Glutamatergic neuron (in vitro differentiated cells): ENCODE measurements around the gene MECR. TPM values are rescaled to one million over a fixed set of nuclear protein-coding genes. Genes with fewer than 3 reads are reported as not detected.
A peak's percentile ranks its signal among the peaks of the same experiment; 100 is the strongest.

ENCODE experiments used
- DNase-seq: peaks from one replicate; pipeline ENCODE4 v3.0.0; 2022
- H3K27ac Mint-ChIP-seq: one replicate; pipeline ENCODE4 v1.8.0; 2020; ENCODE audit warnings: mild to moderate bottlenecking, mixed read lengths, inconsistent platforms; ENCODE audit not compliant: unreplicated experiment
- H3K27me3 Mint-ChIP-seq: one replicate; pipeline ENCODE4 v1.8.0; 2020; ENCODE audit warnings: mild to moderate bottlenecking, moderate library complexity, mixed read lengths, inconsistent platforms; ENCODE audit not compliant: unreplicated experiment
- H3K36me3 Mint-ChIP-seq: one replicate; pipeline ENCODE4 v1.8.0; 2020; ENCODE audit warnings: mild to moderate bottlenecking, mixed read lengths, inconsistent platforms; ENCODE audit not compliant: unreplicated experiment
- H3K4me1 Mint-ChIP-seq: one replicate; pipeline ENCODE4 v1.8.0; 2020; ENCODE audit warnings: mild to moderate bottlenecking, low read depth, mixed read lengths, inconsistent platforms; ENCODE audit not compliant: unreplicated experiment
- H3K4me3 Mint-ChIP-seq: one replicate; pipeline ENCODE4 v1.8.0; 2020; ENCODE audit warnings: mild to moderate bottlenecking, mixed read lengths, inconsistent platforms; ENCODE audit not compliant: unreplicated experiment
- H3K9me3 Mint-ChIP-seq: one replicate; pipeline ENCODE4 v1.8.0; 2020; ENCODE audit warnings: mild to moderate bottlenecking, moderate library complexity, mixed read lengths, inconsistent platforms; ENCODE audit not compliant: unreplicated experiment
- total RNA-seq: library from RNA; stranded (reverse); fragmentation: NEBNext Ultra II Directional; extraction: Animal tissue kit (Norgen Biotek cat#: 25700); gene quantifications from one replicate; pipeline ENCODE4 v1.2.1, GENCODE V29; 2021; ENCODE audit not compliant: unreplicated experiment
- TF ChIP-seq, protein P1 (sequence below): fragments of 200-600 bp; sonication (generic); IDR thresholded peaks from one replicate; pipeline ENCODE4 v1.5.0; 2021; ENCODE audit not compliant: partially characterized antibody, unreplicated experiment

MECR gene
- total RNA-seq, 1 donor from 2014 or later = 21.4 TPM

GRCh38 chr1:29275435-29275834 lies 44.7 kb upstream of the MECR start:
- H3K9me3 Mint-ChIP-seq = peaks cover 4% of the 10 kb centered on the region
- TF ChIP-seq, protein P1, sequence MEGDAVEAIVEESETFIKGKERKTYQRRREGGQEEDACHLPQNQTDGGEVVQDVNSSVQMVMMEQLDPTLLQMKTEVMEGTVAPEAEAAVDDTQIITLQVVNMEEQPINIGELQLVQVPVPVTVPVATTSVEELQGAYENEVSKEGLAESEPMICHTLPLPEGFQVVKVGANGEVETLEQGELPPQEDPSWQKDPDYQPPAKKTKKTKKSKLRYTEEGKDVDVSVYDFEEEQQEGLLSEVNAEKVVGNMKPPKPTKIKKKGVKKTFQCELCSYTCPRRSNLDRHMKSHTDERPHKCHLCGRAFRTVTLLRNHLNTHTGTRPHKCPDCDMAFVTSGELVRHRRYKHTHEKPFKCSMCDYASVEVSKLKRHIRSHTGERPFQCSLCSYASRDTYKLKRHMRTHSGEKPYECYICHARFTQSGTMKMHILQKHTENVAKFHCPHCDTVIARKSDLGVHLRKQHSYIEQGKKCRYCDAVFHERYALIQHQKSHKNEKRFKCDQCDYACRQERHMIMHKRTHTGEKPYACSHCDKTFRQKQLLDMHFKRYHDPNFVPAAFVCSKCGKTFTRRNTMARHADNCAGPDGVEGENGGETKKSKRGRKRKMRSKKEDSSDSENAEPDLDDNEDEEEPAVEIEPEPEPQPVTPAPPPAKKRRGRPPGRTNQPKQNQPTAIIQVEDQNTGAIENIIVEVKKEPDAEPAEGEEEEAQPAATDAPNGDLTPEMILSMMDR = no peak
- H3K27ac Mint-ChIP-seq = no peak overlapping the region
- no peak for DNase-seq
- H3K4me1 Mint-ChIP-seq = peaks cover 13% of the 10 kb centered on the region
- peaks cover 10% of the 10 kb centered on the region for H3K36me3 Mint-ChIP-seq
- no peak overlapping the region for H3K4me3 Mint-ChIP-seq
- peaks cover 2% of the 10 kb centered on the region for H3K27me3 Mint-ChIP-seq

DNA sequence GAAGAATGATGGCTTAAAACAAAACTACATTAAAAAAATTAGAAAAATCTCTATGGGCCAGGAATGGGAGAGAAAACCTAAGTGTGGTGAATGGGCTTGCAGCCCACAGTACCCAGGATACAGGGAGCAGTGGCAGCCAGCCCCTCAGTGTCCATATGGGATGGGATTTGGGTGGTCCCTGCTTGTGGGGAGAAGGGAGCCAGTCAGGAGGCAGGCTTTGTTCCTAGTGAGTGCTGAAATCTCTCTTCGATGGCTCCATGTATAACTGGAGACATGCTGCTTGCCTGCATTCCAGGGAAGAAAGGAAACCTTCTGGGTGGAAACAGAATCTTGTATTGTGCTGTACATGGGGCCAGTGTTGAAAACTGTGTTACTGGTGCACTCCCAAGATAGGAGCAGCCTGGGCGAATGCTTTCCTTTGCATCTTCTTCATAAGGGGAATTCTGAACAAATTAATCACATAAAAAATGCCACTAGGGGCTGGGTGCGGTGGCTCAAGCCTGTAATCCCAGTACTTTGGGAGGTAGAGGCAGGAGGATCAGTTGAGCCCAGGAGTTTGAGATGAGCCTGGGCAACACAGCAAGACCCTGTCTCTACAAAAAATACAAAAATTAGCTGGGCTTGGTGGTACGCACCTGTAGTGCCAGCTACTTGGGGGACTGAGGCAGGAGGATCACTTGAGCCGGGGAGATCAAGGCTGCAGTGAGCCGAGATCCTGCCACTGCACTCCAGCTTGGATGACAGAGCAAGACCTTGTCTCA lies 41.6 kb upstream of the MECR start:
- TF ChIP-seq, protein P1 = no peak
- no peak for DNase-seq
- Mint-ChIP-seq H3K27ac (peak overlapping the region; percentile 14), H3K4me3 (no peak overlapping the region), H3K36me3 (peaks cover 10% of the 10 kb centered on the region), H3K27me3 (peaks cover 2% of the 10 kb centered on the region), H3K4me1 (peaks cover 20% of the 10 kb centered on the region), H3K9me3 (peaks cover 4% of the 10 kb centered on the region)

GRCh38 chr1:29271724-29272123 lies 41.0 kb upstream of the MECR start:
- no peak for DNase-seq
- Mint-ChIP-seq H3K4me3 (no peak overlapping the region), H3K27ac (peak overlapping the region; percentile 14)

DNA sequence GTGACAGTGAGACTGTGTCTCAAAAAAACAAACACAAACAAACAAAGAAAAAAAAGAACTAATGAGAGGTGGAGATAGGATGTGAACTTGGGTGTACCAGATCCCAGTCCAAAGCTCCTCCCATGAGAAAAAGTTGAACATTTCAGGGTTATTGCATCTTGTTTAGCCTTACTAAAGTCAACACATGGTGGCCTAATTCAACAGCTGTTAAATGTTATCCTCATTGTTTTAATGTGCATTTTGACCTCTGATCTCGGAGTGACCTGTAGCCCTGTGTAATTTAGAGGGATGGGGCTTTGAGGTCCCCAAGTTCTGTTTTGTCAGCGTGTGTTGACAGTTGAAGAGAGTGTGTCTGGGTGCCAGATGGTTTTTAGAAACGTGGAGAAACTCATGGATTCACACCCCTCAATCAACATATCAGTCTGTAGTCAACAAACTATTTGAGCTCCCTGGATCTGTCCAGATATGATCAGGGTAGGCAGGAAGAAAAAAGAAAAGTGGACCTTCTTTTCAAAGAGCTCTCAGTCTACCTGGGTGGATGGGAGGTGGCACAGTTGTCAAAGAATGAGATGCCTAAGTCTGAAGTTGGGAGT lies 40.3 kb upstream of the MECR start:
- Mint-ChIP-seq H3K4me3 (no peak overlapping the region), H3K27ac (no peak overlapping the region), H3K27me3 (peaks cover 2% of the 10 kb centered on the region), H3K4me1 (peaks cover 24% of the 10 kb centered on the region), H3K9me3 (peaks cover 2% of the 10 kb centered on the region), H3K36me3 (peaks cover 4% of the 10 kb centered on the region)
- TF ChIP-seq, protein P1 = no peak
- no peak for DNase-seq

More at GRCh38 chr1:29271724-29272123, 41.0 kb upstream of the MECR start:
- TF ChIP-seq, protein P1 = no peak
- Mint-ChIP-seq H3K36me3 (peaks cover 7% of the 10 kb centered on the region), H3K9me3 (peaks cover 2% of the 10 kb centered on the region), H3K4me1 (peaks cover 24% of the 10 kb centered on the region), H3K27me3 (peaks cover 2% of the 10 kb centered on the region)

GRCh38 chr1:29269382-29269781 lies 38.6 kb upstream of the MECR start:
- Mint-ChIP-seq H3K27ac (peak overlapping the region; percentile 62), H3K4me3 (no peak overlapping the region), H3K36me3 (no peaks in the 10 kb centered on the region), H3K4me1 (peaks cover 24% of the 10 kb centered on the region), H3K9me3 (peaks cover 2% of the 10 kb centered on the region), H3K27me3 (peaks cover 4% of the 10 kb centered on the region)
- DNase-seq = no peak
- TF ChIP-seq, protein P1 = no peak
